Testis (tissue), 2 donors: ENCODE results near the gene CBX7.

Source experiments
- CTCF ChIP-seq, 3 experiments: fragments of 450-650 bp in 2 of 3; fragments of 200-600 bp in 1 of 3; sonication (generic) in 1 of 3; IDR thresholded peaks; one replicate each; pipeline ENCODE4 v1.5.1; 2016 to 2019; ENCODE audit warnings: antibody characterized with exemption in 3 of 3, mild to moderate bottlenecking in 2 of 3, moderate library complexity in 1 of 3
- POLR2A ChIP-seq: fragments of 450-650 bp; IDR thresholded peaks from one replicate; pipeline ENCODE4 v1.6.1; 2017; ENCODE audit warnings: antibody characterized with exemption, mild to moderate bottlenecking, moderate library complexity

- TF ChIP-seq CTCF (IDR thresholded peaks at IDR 0.05) (no peak), POLR2A (no peak)
Measured at GRCh38 chr22:39197578-39197977, 45.1 kb upstream of the CBX7 start.
